ENCODE measurements around the gene NEK4. TPM values are rescaled to one million over a fixed set of nuclear protein-coding genes. Genes with fewer than 3 reads are reported as not detected.

NEK4 gene
- total and polyA plus RNA-seq, 10 of the 15 experiments (the other 5 are each of a cell fraction or from before 2014, with no cell fraction given): 7.0 to 29.1 (median 16.4) TPM

DNA sequence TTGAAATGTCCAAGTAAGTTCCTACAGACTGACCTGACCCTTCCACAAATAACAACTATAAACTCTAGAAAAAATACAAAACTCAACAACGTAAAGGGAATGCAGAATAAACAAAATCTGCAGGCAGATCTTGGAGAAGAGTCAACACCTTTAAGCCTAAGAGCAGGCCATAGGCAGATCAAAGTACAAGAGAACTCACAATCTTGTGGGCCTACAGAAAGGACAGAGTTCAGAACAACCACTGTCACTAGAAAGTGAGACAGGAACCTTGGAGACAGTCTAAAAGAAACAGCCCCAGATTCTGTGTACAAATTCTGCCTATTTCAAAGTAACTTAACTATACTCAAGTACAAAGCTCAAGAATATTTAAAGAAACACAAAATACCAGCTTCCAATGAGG lies 31.0 kb downstream of the NEK4 start (continued):
- TF ChIP-seq, protein P1, sequence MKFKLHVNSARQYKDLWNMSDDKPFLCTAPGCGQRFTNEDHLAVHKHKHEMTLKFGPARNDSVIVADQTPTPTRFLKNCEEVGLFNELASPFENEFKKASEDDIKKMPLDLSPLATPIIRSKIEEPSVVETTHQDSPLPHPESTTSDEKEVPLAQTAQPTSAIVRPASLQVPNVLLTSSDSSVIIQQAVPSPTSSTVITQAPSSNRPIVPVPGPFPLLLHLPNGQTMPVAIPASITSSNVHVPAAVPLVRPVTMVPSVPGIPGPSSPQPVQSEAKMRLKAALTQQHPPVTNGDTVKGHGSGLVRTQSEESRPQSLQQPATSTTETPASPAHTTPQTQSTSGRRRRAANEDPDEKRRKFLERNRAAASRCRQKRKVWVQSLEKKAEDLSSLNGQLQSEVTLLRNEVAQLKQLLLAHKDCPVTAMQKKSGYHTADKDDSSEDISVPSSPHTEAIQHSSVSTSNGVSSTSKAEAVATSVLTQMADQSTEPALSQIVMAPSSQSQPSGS (IDR thresholded peaks at IDR 0.05; ENCODE audit: low read length): no peak
- no peak for TF ChIP-seq LARP7 (IDR thresholded peaks at IDR 0.05)

GRCh38 chr3:52733256-52733891 lies 37.4 kb downstream of the NEK4 start:
- no peaks in the 10 kb centered on the region for H3K27me3 ChIP-seq (replicated peaks in 1 of 2; ENCODE audit: control insufficient read depth in 2 of 2, insufficient read depth in 2 of 2, low read length in 1 of 2)
- peaks cover 0 to 8% of the 10 kb centered on the region in 2 experiments; a peak in 2 of 4 replicates for H3K36me3 ChIP-seq (ENCODE audit: control insufficient read depth in 2 of 2, insufficient read depth in 2 of 2, low read length in 1 of 2)
- no peaks in the 10 kb centered on the region for H3K4me1 ChIP-seq (ENCODE audit: control insufficient read depth, insufficient read depth, low read length)
- RAD21 ChIA-PET (ENCODE audit: unreplicated experiment): no interaction called here
- no peak for DNase-seq (ENCODE audit: low read depth, low spot score)
- in situ Hi-C loops (cut with MboI) (no loop called here), intact Hi-C loops (cut with micrococcal nuclease; ENCODE audit: unreplicated experiment) (no loop called here)
- TF ChIP-seq MEF2B (IDR thresholded peaks at IDR 0.05; ENCODE audit: partially characterized antibody, poor library complexity, severe bottlenecking) (no peak), ZNF274 (IDR thresholded peaks at IDR 0.05; ENCODE audit: insufficient read depth, insufficient read length) (peak; percentile 54), WRNIP1 (IDR thresholded peaks at IDR 0.05; ENCODE audit: borderline replicate concordance, low read depth, low read length) (no peak)
- POLR2A ChIA-PET: no interaction called here
- H3K27ac ChIP-seq (ENCODE audit: control insufficient read depth, insufficient read depth): no peak overlapping the region
- CTCF ChIA-PET: interaction anchor here (1.1 kb wide), 1 partner anchor 8 kb away, joined by 3 read pairs; no protein-coding TSS in a partner anchor
- no peak overlapping the region for H2AFZ ChIP-seq (ENCODE audit: control insufficient read depth, low read depth, low read length)
- H3K9me3 ChIP-seq (replicated peaks; ENCODE audit: control insufficient read depth, insufficient read depth, low read length): peaks cover 18% of the 10 kb centered on the region
- no peak for ATAC-seq
- H4K20me1 ChIP-seq (ENCODE audit: control insufficient read depth, insufficient read depth): no peaks in the 10 kb centered on the region
- no TSS peak for BruUV-seq (replicated peaks)
- no peak overlapping the region for H3K9ac ChIP-seq (ENCODE audit: control insufficient read depth, insufficient read depth, low read length)
- no peak overlapping the region for H3K4me3 ChIP-seq
- no peak overlapping the region for H3K4me2 ChIP-seq (ENCODE audit: control insufficient read depth, insufficient read depth)
- no peak for FAIRE-seq
- H3K79me2 ChIP-seq (ENCODE audit: control insufficient read depth, insufficient read depth, low read length): no peaks in the 10 kb centered on the region
- 96% methylated on average over 10 of the region's 10 CpGs for WGBS (ENCODE audit: insufficient coverage, insufficient replicate concordance, low lambda C conversion rate, missing lambda C conversion rate)
- SMC1A ChIA-PET (ENCODE audit: uncharacterized antibody, unreplicated experiment): interaction anchor here (1.0 kb wide), 2 partner anchors 23 to 275 kb away, joined by 3 read pairs; no protein-coding TSS in a partner anchor

Data from GM12878 (cell line).